Measurements from ENCODE around the gene IRGQ. TPM values are rescaled to one million over a fixed set of nuclear protein-coding genes. Genes with fewer than 3 reads are reported as not detected.

IRGQ gene
- total and polyA plus RNA-seq, 8 donors = 4.3 to 14.7 (median 9.3) TPM

DNA sequence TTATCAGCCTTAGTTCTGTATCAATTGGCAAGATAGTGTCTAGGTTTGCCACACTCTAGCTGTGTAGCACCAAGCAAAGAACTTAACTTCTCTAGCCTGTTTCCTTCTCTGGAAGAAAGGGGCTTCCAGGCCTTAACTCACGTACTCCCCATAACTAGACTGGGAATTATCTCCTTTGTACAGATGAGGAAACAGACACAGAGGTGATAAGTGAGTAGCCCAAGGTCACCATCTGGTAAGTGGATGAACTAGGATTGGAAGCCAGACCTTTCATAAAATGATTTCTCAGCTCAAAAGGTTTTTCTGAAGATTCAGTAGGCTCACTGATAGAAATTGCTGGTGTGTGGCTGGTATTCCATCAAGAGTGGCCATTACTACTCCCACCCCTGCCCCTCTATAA lies 20.4 kb upstream of the IRGQ start:
- intact Hi-C loops (cut with DNase I) = no loop called here
- ATAC-seq = no peak
- Histone ChIP-seq H3K4me3 (no peak overlapping the region), H3K27ac (no peak overlapping the region), H3K4me1 (peaks cover 0 to 7% (median 0%) of the 10 kb centered on the region in 3 donors), H3K36me3 (peaks cover 0 to 6% (median 6%) of the 10 kb centered on the region in 3 donors), H3K9me3 (no peaks in the 10 kb centered on the region), H3K27me3 (no peaks in the 10 kb centered on the region)
- 30 to 38% methylated on average over 1 of the region's 1 CpG for WGBS, 2 donors
- TF ChIP-seq, protein P1, sequence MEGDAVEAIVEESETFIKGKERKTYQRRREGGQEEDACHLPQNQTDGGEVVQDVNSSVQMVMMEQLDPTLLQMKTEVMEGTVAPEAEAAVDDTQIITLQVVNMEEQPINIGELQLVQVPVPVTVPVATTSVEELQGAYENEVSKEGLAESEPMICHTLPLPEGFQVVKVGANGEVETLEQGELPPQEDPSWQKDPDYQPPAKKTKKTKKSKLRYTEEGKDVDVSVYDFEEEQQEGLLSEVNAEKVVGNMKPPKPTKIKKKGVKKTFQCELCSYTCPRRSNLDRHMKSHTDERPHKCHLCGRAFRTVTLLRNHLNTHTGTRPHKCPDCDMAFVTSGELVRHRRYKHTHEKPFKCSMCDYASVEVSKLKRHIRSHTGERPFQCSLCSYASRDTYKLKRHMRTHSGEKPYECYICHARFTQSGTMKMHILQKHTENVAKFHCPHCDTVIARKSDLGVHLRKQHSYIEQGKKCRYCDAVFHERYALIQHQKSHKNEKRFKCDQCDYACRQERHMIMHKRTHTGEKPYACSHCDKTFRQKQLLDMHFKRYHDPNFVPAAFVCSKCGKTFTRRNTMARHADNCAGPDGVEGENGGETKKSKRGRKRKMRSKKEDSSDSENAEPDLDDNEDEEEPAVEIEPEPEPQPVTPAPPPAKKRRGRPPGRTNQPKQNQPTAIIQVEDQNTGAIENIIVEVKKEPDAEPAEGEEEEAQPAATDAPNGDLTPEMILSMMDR (IDR thresholded peaks at IDR 0.05) = no peak
- FAIRE-seq = no peak
- no peak for DNase-seq

DNA sequence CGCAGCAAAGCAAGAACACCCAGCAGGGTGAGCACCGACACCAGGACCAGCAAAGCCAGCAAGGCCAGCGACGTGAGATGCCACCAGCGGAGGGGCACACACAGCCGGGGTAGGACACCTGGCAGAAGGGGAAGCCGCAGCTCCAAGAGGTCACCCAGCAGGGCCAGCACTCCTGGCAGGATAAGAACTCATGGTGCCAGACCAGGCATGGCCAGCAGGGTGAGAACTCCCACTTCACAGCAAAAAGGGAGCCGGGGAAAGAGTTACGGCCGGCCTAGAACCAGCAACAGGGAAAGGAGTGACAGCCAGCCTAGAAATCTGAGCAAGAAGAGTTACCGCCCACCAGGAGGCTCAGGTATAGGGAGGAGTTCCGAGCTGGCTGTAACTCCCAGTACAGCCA lies 16.4 kb upstream of the IRGQ start:
- FAIRE-seq (no peak), DNase-seq (peak in 1 of 6 donors; percentile 35), ATAC-seq (no peak)
- WGBS, 2 donors = 96% methylated on average over 12 of the region's 12 CpGs
- Histone ChIP-seq H3K36me3 (peaks cover 0 to 6% (median 6%) of the 10 kb centered on the region in 3 donors), H3K4me3 (no peak overlapping the region), H3K27me3 (no peaks in the 10 kb centered on the region), H3K9me3 (no peaks in the 10 kb centered on the region), H3K4me1 (no peaks in the 10 kb centered on the region), H3K27ac (no peak overlapping the region)
- intact Hi-C loops (cut with DNase I) = no loop called here
- TF ChIP-seq, protein P1 (IDR thresholded peaks at IDR 0.05) = no peak

DNA sequence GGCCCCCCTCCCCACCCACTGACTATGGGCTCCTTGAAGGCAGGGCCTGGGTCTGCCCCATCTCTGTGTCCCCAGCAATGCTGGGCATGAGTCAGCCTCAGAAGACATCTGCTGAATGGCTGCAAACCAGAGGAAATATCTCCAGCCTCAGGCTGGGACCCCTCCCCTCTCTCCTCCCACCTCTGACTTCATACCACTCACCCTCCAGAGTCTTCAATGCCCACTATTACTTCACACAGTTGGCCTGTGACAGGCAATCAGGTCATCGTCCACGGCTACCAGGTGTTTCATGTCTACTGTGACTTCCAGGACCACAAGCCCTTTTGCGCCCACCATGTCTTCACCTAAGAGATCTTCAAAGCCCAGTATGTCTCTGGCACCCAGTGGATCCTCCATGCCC lies 15.9 kb upstream of the IRGQ start, which contains the start of gene SRRM5:
Gene SRRM5 (plus strand): TSS at position 301 of the 400 bp plus-strand sequence. CDS start 34 bp downstream, at position 335.
- H3K9me3 ChIP-seq = no peaks in the 10 kb centered on the region
- TF ChIP-seq, protein P1 (IDR thresholded peaks at IDR 0.05) = no peak
- H3K4me1 ChIP-seq = no peaks in the 10 kb centered on the region
- H3K36me3 ChIP-seq = peaks cover 0 to 6% (median 6%) of the 10 kb centered on the region in 3 donors
- 93% methylated on average over 3 of the region's 3 CpGs for WGBS, 2 donors
- H3K27me3 ChIP-seq = no peaks in the 10 kb centered on the region
- intact Hi-C loops (cut with DNase I) = no loop called here
- no peak for ATAC-seq
- no peak within 1 kb of the TSS for H3K27ac ChIP-seq
- FAIRE-seq = no peak
- no peak within 1 kb of the TSS for H3K4me3 ChIP-seq
- peak in 1 of 6 donors; percentile 54 for DNase-seq

DNA sequence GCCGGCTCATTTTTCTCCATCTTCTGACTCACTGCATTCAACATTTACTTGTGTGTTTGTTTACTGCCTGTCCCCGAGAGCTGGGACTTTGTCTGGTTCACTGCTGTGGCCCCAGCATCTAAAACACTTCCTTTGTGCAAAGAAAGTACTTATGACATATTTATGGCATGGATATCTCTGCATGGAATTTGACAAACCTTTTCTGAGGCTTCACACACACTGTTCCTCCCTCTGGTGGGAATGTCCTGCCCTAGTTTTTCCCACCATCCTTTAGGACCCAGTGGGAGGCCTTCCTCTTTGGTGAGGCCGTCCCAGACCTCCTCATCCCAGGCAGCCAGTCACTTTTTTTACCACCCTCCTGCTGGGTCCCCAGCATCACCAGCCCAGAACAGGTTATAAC lies 14.6 kb upstream of the IRGQ start:
- H3K27me3 ChIP-seq = no peaks in the 10 kb centered on the region
- TF ChIP-seq, protein P1 (IDR thresholded peaks at IDR 0.05) = no peak
- peaks cover 0 to 6% (median 6%) of the 10 kb centered on the region in 3 donors for H3K36me3 ChIP-seq
- no peak overlapping the region for H3K4me3 ChIP-seq
- DNase-seq = no peak
- no peak overlapping the region for H3K27ac ChIP-seq
- no peaks in the 10 kb centered on the region for H3K4me1 ChIP-seq
- WGBS, 2 donors = 83 to 90% methylated on average over 3 of the region's 3 CpGs
- intact Hi-C loops (cut with DNase I) = no loop called here
- ATAC-seq = no peak
- FAIRE-seq = no peak
- no peaks in the 10 kb centered on the region for H3K9me3 ChIP-seq

DNA sequence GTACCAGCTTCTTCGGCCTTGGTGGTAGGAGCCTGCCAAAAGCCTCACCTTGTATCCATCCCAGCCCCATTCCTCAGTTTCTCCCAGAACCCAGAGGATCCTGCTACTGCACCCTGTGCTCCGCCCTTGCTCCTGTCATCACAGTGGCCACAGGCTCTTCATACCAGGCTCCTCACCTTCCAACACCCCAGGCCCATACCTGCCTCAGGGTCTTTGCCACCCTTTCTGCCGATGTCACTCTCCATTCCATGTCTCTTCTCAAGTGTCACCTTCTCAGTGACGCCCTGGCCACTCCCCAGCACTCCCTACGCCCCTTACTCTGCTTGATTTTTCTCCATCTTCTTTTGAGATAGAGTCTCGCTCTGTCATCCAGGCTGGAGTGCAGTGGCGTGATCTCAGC lies 13.9 kb upstream of the IRGQ start:
- H3K4me3 ChIP-seq = no peak overlapping the region
- no peaks in the 10 kb centered on the region for H3K27me3 ChIP-seq
- H3K36me3 ChIP-seq = peaks cover 0 to 6% (median 6%) of the 10 kb centered on the region in 3 donors
- H3K4me1 ChIP-seq = no peaks in the 10 kb centered on the region
- DNase-seq = peak in 1 of 6 donors; percentile 6
- H3K9me3 ChIP-seq = no peaks in the 10 kb centered on the region
- no peak for ATAC-seq
- H3K27ac ChIP-seq = no peak overlapping the region
- intact Hi-C loops (cut with DNase I) = no loop called here
- TF ChIP-seq, protein P1 (IDR thresholded peaks at IDR 0.05) = no peak
- FAIRE-seq = no peak
- 92 to 95% methylated on average over 7 of the region's 7 CpGs for WGBS, 2 donors

All from pancreas (tissue), 10 donors.